PC-9 (cell line): ENCODE measurements around the gene ZNF322. TPM values are rescaled to one million over a fixed set of nuclear protein-coding genes. Genes with fewer than 3 reads are reported as not detected.
A peak's percentile ranks its signal among the peaks of the same experiment; 100 is the strongest.

ENCODE experiments used
- BruUV-seq: library from RNA; stranded (reverse); fragments of 400-500 nt; replicated peaks from 2 replicates; lab custom pipeline; 2021; lab: Mats Ljungman, UMichigan
- CTCF ChIA-PET: fragments of 300-600 bp; sonication (Branson Sonifier 250); formaldehyde crosslinking; loops from one replicate; lab custom pipeline; 2022; ENCODE audit warnings: antibody characterized with exemption; lab: Charles Lee
- POLR2A ChIA-PET: fragments of 300-600 bp; sonication (Branson Sonifier 250); formaldehyde crosslinking; loops from one replicate; lab custom pipeline; 2022; ENCODE audit warnings: antibody characterized with exemption; ENCODE audit not compliant: unreplicated experiment; lab: Charles Lee
- DNase-seq, 2 experiments: peaks; one replicate each; pipeline versions ENCODE4 v3.0.0 to v3.0.0-alpha.2; 2015 to 2022; ENCODE audit warnings: mixed read lengths in 1 of 2
- H2AFZ ChIP-seq: fragments of 200-600 bp; sonication (generic); 2 replicates; pipeline ENCODE4 v1.8.1; 2017; ENCODE audit warnings: antibody characterized with exemption
- H3F3A ChIP-seq: fragments of 200-600 bp; sonication (generic); 2 replicates; pipeline ENCODE4 v1.8.1; 2017; ENCODE audit warnings: antibody characterized with exemption, mild to moderate bottlenecking, low read depth; ENCODE audit not compliant: insufficient read depth
- H3K27ac ChIP-seq: fragments of 200-600 bp; sonication (generic); 2 replicates; pipeline ENCODE4 v1.6.1; 2016; ENCODE audit warnings: mixed run types
- H3K27me3 ChIP-seq: fragments of 200-600 bp; sonication (generic); 2 replicates; pipeline ENCODE4 v1.6.1; 2016; ENCODE audit warnings: low read depth, mixed run types; ENCODE audit not compliant: insufficient read depth
- H3K36me3 ChIP-seq: fragments of 200-600 bp; sonication (generic); 2 replicates; pipeline ENCODE4 v1.6.1; 2016; ENCODE audit warnings: low read depth, mixed run types
- H3K4me1 ChIP-seq: fragments of 200-600 bp; sonication (generic); replicated peaks from 2 replicates; pipeline ENCODE4 v1.6.1; 2016; ENCODE audit warnings: mixed run types; ENCODE audit not compliant: insufficient read depth
- H3K4me2 ChIP-seq: fragments of 200-600 bp; sonication (generic); 2 replicates; pipeline ENCODE4 v1.6.1; 2017; ENCODE audit warnings: mixed run types
- H3K4me3 ChIP-seq: fragments of 200-600 bp; sonication (generic); 2 replicates; pipeline ENCODE4 v1.6.1; 2016; ENCODE audit warnings: mixed run types
- H3K79me2 ChIP-seq: fragments of 200-600 bp; sonication (generic); 2 replicates; pipeline ENCODE4 v1.6.1; 2017; ENCODE audit warnings: low read depth, mixed run types
- H3K9me2 ChIP-seq: fragments of 200-600 bp; sonication (generic); 2 replicates; pipeline ENCODE4 v1.8.1; 2017; ENCODE audit warnings: mild to moderate bottlenecking; ENCODE audit not compliant: insufficient read depth
- H3K9me3 ChIP-seq: fragments of 200-600 bp; sonication (generic); 2 replicates; pipeline ENCODE4 v1.8.1; 2016; ENCODE audit warnings: low read depth; ENCODE audit not compliant: insufficient read depth
- H4K20me1 ChIP-seq: fragments of 200-600 bp; sonication (generic); 2 replicates; pipeline ENCODE4 v1.8.1; 2017; ENCODE audit not compliant: insufficient read depth
- EZH2 ChIP-seq: fragments of 200-600 bp; sonication (generic); IDR thresholded peaks from 2 replicates; pipeline ENCODE4 v1.8.0; 2017; ENCODE audit warnings: antibody characterized with exemption, low read depth
- intact Hi-C: fragments of 100-400 bp; cut with micrococcal nuclease; formaldehyde crosslinking; loops from one replicate; pipeline ENCODE4 v1.10.0; 2022; ENCODE audit not compliant: unreplicated experiment
- total RNA-seq: library from RNA; stranded (reverse); gene quantifications from 2 replicates; pipeline ENCODE4 v1.2.3, GENCODE V29; 2021
- TF ChIP-seq, protein P1 (sequence below): fragments of 200-600 bp; sonication (generic); conservative IDR thresholded peaks from 2 replicates; pipeline ENCODE4 v1.6.1; 2017; ENCODE audit warnings: mixed run types, antibody characterized with exemption, mild to moderate bottlenecking, moderate library complexity

Gene ZNF322
- total RNA-seq, 1 experiment from 2014 or later, result 23.0 TPM

DNA sequence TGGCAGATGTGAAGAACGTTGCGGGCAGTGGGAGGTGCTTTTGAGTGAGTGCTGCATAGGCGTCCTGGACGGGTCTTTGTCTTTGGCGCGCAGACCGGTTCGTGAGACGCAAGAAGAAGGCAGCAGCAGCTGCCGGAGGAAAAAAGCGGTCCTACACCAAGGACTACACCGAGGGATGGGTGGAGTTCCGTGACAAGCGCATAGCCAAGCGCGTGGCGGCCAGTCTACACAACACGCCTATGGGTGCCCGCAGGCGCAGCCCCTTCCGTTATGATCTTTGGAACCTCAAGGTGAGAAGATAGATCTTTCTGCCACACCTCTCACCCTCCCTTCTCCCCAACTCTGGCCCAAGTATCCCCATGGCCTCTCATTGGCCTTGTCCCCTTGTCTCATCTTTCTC lies 61.7 kb downstream of the ZNF322 start:
- TF ChIP-seq, protein P1, sequence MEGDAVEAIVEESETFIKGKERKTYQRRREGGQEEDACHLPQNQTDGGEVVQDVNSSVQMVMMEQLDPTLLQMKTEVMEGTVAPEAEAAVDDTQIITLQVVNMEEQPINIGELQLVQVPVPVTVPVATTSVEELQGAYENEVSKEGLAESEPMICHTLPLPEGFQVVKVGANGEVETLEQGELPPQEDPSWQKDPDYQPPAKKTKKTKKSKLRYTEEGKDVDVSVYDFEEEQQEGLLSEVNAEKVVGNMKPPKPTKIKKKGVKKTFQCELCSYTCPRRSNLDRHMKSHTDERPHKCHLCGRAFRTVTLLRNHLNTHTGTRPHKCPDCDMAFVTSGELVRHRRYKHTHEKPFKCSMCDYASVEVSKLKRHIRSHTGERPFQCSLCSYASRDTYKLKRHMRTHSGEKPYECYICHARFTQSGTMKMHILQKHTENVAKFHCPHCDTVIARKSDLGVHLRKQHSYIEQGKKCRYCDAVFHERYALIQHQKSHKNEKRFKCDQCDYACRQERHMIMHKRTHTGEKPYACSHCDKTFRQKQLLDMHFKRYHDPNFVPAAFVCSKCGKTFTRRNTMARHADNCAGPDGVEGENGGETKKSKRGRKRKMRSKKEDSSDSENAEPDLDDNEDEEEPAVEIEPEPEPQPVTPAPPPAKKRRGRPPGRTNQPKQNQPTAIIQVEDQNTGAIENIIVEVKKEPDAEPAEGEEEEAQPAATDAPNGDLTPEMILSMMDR, result no peak
- no peak for TF ChIP-seq EZH2
- ChIA-PET POLR2A (no interaction called here), CTCF (no interaction called here)
- Histone ChIP-seq H3K27me3 (no peaks in the 10 kb centered on the region), H3K36me3 (peaks cover 9% of the 10 kb centered on the region; the same call in 1 of the 2 replicates), H3K9me3 (no peaks in the 10 kb centered on the region), H3K4me3 (peak overlapping the region; percentile 91), H3K4me2 (peak overlapping the region; percentile 99), H3F3A (peaks cover 25% of the 10 kb centered on the region; the same call in 1 of the 2 replicates), H4K20me1 (no peaks in the 10 kb centered on the region), H3K79me2 (peaks cover 20% of the 10 kb centered on the region), H3K4me1 (0 out of 2 replicates have a peak, but pooled peaks cover 8% of the 10 kb centered on the region), H3K27ac (no peak overlapping the region), H3K9me2 (no peaks in the 10 kb centered on the region), H2AFZ (no peak overlapping the region)
- intact Hi-C loops, result loop anchor here (5.0 kb wide), 3 partner anchors 376 to 1299 kb away; a partner anchor contains a TSS
- TSS peak; percentile 53 for BruUV-seq
- DNase-seq, result no peak

DNA sequence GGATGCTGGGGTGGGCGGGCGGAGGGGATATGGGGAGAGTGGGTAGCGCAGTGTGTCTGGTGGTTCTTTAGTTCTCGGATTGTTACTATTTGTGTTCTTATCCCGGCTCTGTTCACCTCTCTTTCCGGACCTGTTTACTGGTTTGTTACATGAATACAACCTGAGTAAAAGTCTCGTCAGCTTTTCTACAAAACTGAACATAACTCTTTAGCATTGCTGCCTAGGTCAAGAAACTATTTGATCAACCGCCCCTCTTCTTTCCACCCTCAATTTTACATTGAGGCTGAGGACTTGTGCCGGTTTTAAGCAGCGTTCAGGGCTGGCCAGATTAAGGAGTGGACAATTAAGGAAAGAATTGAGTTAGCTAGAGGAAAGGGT lies 62.2 kb downstream of the ZNF322 start:
- ChIA-PET POLR2A (no interaction called here), CTCF (no interaction called here)
- DNase-seq, result no peak
- Histone ChIP-seq H3K9me3 (no peaks in the 10 kb centered on the region), H3K4me1 (0 out of 2 replicates have a peak, but pooled peaks cover 8% of the 10 kb centered on the region), H3K79me2 (peaks cover 20% of the 10 kb centered on the region), H3K9me2 (no peaks in the 10 kb centered on the region), H3K36me3 (peaks cover 9% of the 10 kb centered on the region; the same call in 1 of the 2 replicates), H3K4me3 (peak overlapping the region; percentile 91), H3K4me2 (peak overlapping the region; percentile 99), H3K27me3 (no peaks in the 10 kb centered on the region), H3F3A (peaks cover 25% of the 10 kb centered on the region; the same call in 1 of the 2 replicates), H2AFZ (peak overlapping the region; percentile 91), H4K20me1 (no peaks in the 10 kb centered on the region), H3K27ac (no peak overlapping the region)
- BruUV-seq, result no TSS peak
- TF ChIP-seq EZH2, result no peak
- TF ChIP-seq, protein P1, result no peak
- intact Hi-C loops, result loop anchor here (5.0 kb wide), 3 partner anchors 375 to 1300 kb away; a partner anchor contains a TSS

DNA sequence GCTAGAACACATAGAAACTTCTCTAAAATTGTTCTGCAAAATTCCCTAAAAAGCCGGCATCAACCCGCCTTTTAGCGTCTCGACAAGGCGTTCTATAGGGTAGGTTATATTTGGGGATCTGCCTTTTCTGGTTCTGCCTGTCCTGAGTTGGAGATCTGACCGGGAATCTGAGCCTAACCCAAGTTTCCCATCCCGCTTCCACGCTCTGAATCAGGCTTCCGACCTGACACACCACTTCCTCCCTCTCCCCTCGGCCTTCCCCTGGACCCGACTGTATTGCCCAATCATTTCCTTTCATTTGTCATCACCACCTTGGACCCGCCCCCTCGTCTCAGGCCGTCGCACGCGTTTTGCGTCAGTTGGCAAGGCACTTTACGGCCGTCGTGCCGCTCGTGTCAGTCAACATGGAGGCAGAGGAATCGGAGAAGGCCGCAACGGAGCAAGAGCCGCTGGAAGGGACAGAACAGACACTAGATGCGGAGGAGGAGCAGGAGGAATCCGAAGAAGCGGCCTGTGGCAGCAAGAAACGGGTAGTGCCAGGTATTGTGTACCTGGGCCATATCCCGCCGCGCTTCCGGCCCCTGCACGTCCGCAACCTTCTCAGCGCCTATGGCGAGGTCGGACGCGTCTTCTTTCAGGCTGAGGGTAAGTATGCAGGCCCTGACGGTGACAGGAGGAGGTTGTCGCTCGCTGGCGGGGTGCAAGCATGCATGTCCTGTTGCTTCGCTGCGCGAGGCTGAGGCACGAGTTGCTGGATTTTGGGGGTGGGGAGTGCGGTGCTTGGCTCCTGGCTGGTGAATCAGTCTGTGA lies 62.8 kb downstream of the ZNF322 start, which contains the start of gene ABT1:
ABT1 (plus strand) TSS at position 375 of the 810 bp plus-strand sequence; CDS start at position 405, 30 bp downstream.
- peak; percentile 94 to 98 for DNase-seq
- Histone ChIP-seq H2AFZ (peak within 1 kb of the TSS; percentile 91), H3K36me3 (peaks cover 9% of the 10 kb centered on the region; the same call in 1 of the 2 replicates), H3K27ac (peak within 1 kb of the TSS; percentile 48), H3K79me2 (peaks cover 20% of the 10 kb centered on the region), H3K9me2 (no peaks in the 10 kb centered on the region), H3K4me1 (0 out of 2 replicates have a peak, but pooled peaks cover 8% of the 10 kb centered on the region), H3K4me3 (peak within 1 kb of the TSS; percentile 91), H3K9me3 (no peaks in the 10 kb centered on the region), H4K20me1 (no peaks in the 10 kb centered on the region), H3K27me3 (no peaks in the 10 kb centered on the region), H3K4me2 (peak within 1 kb of the TSS; percentile 99), H3F3A (peaks cover 25% of the 10 kb centered on the region; the same call in 1 of the 2 replicates)
- CTCF ChIA-PET, result interaction anchor here (0.7 kb wide), 1 partner anchor 531 kb away, joined by 3 read pairs; no protein-coding TSS in a partner anchor
- no TSS peak for BruUV-seq
- TF ChIP-seq, protein P1, result no peak
- no peak for TF ChIP-seq EZH2
- intact Hi-C loops, result loop anchor here (1.0 to 5.0 kb wide), 6 partner anchors 19 to 1301 kb away; a partner anchor contains a TSS
- POLR2A ChIA-PET, result no interaction called here
